ENCODE measurements around the gene IL17RA. TPM values are rescaled to one million over a fixed set of nuclear protein-coding genes. Genes with fewer than 3 reads are reported as not detected.
A peak's percentile ranks its signal among the peaks of the same experiment; 100 is the strongest.

IL17RA gene
- total and polyA plus RNA-seq, 2 of the 4 experiments (the other 2 are of a cell fraction), result 5.2 to 15.3 TPM

- TF ChIP-seq CEBPB (IDR thresholded peaks at IDR 0.05; ENCODE audit: low read depth, low read length) (no peak), CTCF (conservative IDR thresholded peaks at IDR 0.05; ENCODE audit: low read depth, low read length) (0 out of 2 replicates have a peak, but pooled peaks have one; percentile 18)
- no peaks in the 10 kb centered on the region for H4K20me1 ChIP-seq (ENCODE audit: insufficient read depth, low read length)
- peaks cover 0 to 6% of the 10 kb centered on the region in 2 experiments; a peak in 2 of 4 replicates for H3K79me1 ChIP-seq (ENCODE audit: low read depth in 1 of 2, low read length in 2 of 2)
- no peak overlapping the region for H3K18ac ChIP-seq (ENCODE audit: low read depth, low read length)
- H3K27ac ChIP-seq (ENCODE audit: insufficient read depth, low read length), result no peak overlapping the region
- no peak overlapping the region for H3K23ac ChIP-seq (ENCODE audit: low read depth, low read length)
- peaks cover 2% of the 10 kb centered on the region; the same call in 1 of the 2 replicates for H3K27me3 ChIP-seq (ENCODE audit: control insufficient read depth, insufficient read depth, low read length)
- H3K4me2 ChIP-seq (ENCODE audit: low read depth, low read length), result no peak overlapping the region
- intact Hi-C loops (cut with micrococcal nuclease) (no loop called here), in situ Hi-C loops (cut with MboI; ENCODE audit: low sequenced_read_pairs) (no loop called here), dilution Hi-C loops (cut with HindIII; ENCODE audit: low sequenced_read_pairs, unreplicated experiment) (no loop called here)
- no peak overlapping the region for H3K14ac ChIP-seq (replicated peaks; ENCODE audit: low read depth, low read length)
- WGBS, 2 experiments (ENCODE audit: extremely low coverage in 2 of 2, insufficient read length in 1 of 2), result 100% methylated on average over 1 of the region's 3 CpGs; no CpG with 5 or more reads in 1 of the 2 experiments
- CTCF ChIA-PET, result interaction anchor here (0.6 kb wide), 1 partner anchor 360 kb away, joined by 5 read pairs; no protein-coding TSS in a partner anchor
- H3K56ac ChIP-seq (ENCODE audit: extremely low read depth, insufficient read depth, low read length), result no peak overlapping the region
- H2BK5ac ChIP-seq (ENCODE audit: low read depth, low read length, poor library complexity, severe bottlenecking), result no peak overlapping the region
- H3K4me3 ChIP-seq (ENCODE audit: insufficient read depth, low read depth, low read length), result no peak overlapping the region
- 0 out of 2 replicates have a peak, but pooled peaks cover 1% of the 10 kb centered on the region for H3K4me1 ChIP-seq (ENCODE audit: control insufficient read depth, insufficient read depth, low read length)
- POLR2A ChIA-PET (ENCODE audit: unreplicated experiment), result no interaction called here
- no peak overlapping the region for H2BK20ac ChIP-seq (ENCODE audit: low read depth, low read length)
- no peak overlapping the region for H4K8ac ChIP-seq (ENCODE audit: low read depth in 2 of 2, low read length in 2 of 2)
- no peak overlapping the region for H4K5ac ChIP-seq (ENCODE audit: low read depth, low read length)
- DNase-seq (no peak), ATAC-seq (ENCODE audit: low read depth) (no peak)
- H2AFZ ChIP-seq (replicated peaks; ENCODE audit: low read length, poor library complexity), result no peak overlapping the region
- no peak overlapping the region for H2AK9ac ChIP-seq (replicated peaks; ENCODE audit: low read depth, low read length, poor library complexity)
- H3K36me3 ChIP-seq (ENCODE audit: control insufficient read depth, insufficient read depth, low read length), result no peaks in the 10 kb centered on the region
- no peak overlapping the region for H2BK120ac ChIP-seq (ENCODE audit: low read depth, low read length)
- H4K91ac ChIP-seq (ENCODE audit: insufficient read depth, low read depth, low read length), result no peak overlapping the region
- no peaks in the 10 kb centered on the region for H3K9me1 ChIP-seq (ENCODE audit: insufficient read depth, low read length)
- H2BK15ac ChIP-seq (ENCODE audit: low read depth, low read length), result no peak overlapping the region
- no peaks in the 10 kb centered on the region for H3K9me3 ChIP-seq (ENCODE audit: control insufficient read depth, insufficient read depth, low read length)
- no peak overlapping the region for H3K9ac ChIP-seq (ENCODE audit: low read depth, low read length)
- no peak overlapping the region for H2AK5ac ChIP-seq (ENCODE audit: low read depth, low read length)
- no TSS peak for BruUV-seq (replicated peaks)
- H3K4ac ChIP-seq (ENCODE audit: low read depth, low read length), result no peak overlapping the region
These were observed 79.7 kb downstream of the IL17RA start for GRCh38 chr22:17164392-17165024.

Other genes with a start within 250 kb of the IL17RA start
- not detected in 2 replicates for gene GAB4, start 76.8 kb upstream of the IL17RA start, total RNA-seq (2012; rRNA removed)
- not detected in 2 replicates for gene GAB4, start 76.8 kb upstream of the IL17RA start, polyA plus RNA-seq (2012; rRNA removed)
- under 0.01 TPM in 2 replicates for gene TMEM121B, start 36.4 kb downstream of the IL17RA start, total RNA-seq (2012; rRNA removed)
- gene TMEM121B, start 36.4 kb downstream of the IL17RA start, polyA plus RNA-seq (2012; rRNA removed), result 0.22 and 0.29 TPM in 2 replicates
- gene HDHD5, start 74.3 kb downstream of the IL17RA start, total RNA-seq (2012; rRNA removed), result 31.4 and 31.9 TPM in 2 replicates
- gene HDHD5, start 74.3 kb downstream of the IL17RA start, polyA plus RNA-seq (2012; rRNA removed), result 33.5 and 37.5 TPM in 2 replicates
- gene ADA2, start 134.4 kb downstream of the IL17RA start, total RNA-seq (2012; rRNA removed), result under 0.01 TPM in 1 of 2 replicates, not detected in the other
- gene ADA2, start 134.4 kb downstream of the IL17RA start, polyA plus RNA-seq (2012; rRNA removed), result 0.14 and 0.16 TPM in 2 replicates